Right atrium auricular region (tissue), 2 donors: ENCODE measurements around the gene MT1F. TPM values are rescaled to one million over a fixed set of nuclear protein-coding genes. Genes with fewer than 3 reads are reported as not detected.
A peak's percentile ranks its signal among the peaks of the same experiment; 100 is the strongest.

Experiments
- DNase-seq: peaks from one replicate; pipeline ENCODE4 v3.0.0-alpha.2; 2019; ENCODE audit warnings: low spot score
- H3K27ac ChIP-seq, 2 donors: fragments of 200-600 bp; sonication (generic); 1 replicate in 1 of 2; 2 replicates in 1 of 2; pipeline ENCODE4 v1.5.1; 2016 to 2019
- H3K27me3 ChIP-seq, 2 donors: fragments of 200-600 bp; sonication (generic); one replicate each; pipeline versions ENCODE4 v1.5.1 to v1.6.0; 2017 to 2019
- H3K36me3 ChIP-seq: fragments of 200-600 bp; sonication (generic); one replicate; pipeline ENCODE4 v1.5.1; 2016
- H3K4me1 ChIP-seq, 2 donors: fragments of 200-600 bp; sonication (generic); one replicate each; pipeline versions ENCODE4 v1.5.1 to v1.6.0; 2017 to 2019
- H3K4me3 ChIP-seq, 2 donors: fragments of 200-600 bp; sonication (generic); 1 replicate in 1 of 2; 2 replicates in 1 of 2; pipeline ENCODE4 v1.5.1; 2017 to 2019; ENCODE audit warnings: mild to moderate bottlenecking in 1 of 2, moderate library complexity in 1 of 2
- H3K9me3 ChIP-seq, 2 donors: fragments of 200-600 bp; sonication (generic); one replicate each; pipeline ENCODE4 v1.5.1; 2019
- CTCF ChIP-seq, 2 donors: fragments of 200-600 bp; sonication (generic); IDR thresholded peaks; one replicate each; pipeline ENCODE4 v1.5.1; 2019; ENCODE audit warnings: antibody characterized with exemption in 2 of 2
- total RNA-seq, 2 donors: library from RNA; depleted of rRNA; stranded (reverse); fragments of >200 nt; gene quantifications; one replicate each; pipeline ENCODE4 v1.1.0, GENCODE V29; 2016

Gene MT1F
- total RNA-seq, 2 donors from 2014 or later: 3.2 to 6.1 TPM

DNA sequence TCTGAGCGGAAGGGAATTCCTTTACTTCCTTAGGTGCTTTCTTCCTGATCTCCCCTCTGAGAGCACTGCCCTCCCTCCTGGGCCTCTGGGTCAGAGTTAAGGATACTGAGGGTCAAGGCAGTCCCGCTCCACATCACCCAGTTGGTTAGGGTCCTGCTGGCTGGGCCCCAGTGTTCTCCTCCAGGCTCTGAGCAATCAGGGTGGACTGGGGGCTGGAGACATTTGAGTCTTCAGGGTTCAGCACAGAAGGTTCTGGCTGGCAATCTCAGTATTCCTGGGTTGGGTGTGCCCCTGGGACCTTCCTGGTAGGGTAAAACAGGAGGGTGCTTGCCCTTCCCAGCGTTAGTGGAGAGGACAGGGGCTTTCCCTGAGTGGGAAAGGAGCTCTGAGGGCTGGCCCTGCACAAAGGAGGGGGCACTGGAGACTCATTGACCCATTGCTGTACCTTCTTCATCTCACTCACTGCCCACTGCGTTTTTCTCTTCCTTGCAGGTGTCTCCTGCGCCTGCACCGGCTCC is 24.9 kb upstream of the MT1F start:
- Histone ChIP-seq H3K27me3 (no peaks in the 10 kb centered on the region), H3K9me3 (no peaks in the 10 kb centered on the region), H3K4me3 (peak overlapping the region; percentile 39 to 58), H3K4me1 (peaks cover 0 to 32% of the 10 kb centered on the region in 2 donors), H3K36me3 (no peaks in the 10 kb centered on the region), H3K27ac (peak overlapping the region; percentile 79 to 81)
- TF ChIP-seq CTCF (IDR thresholded peaks at IDR 0.05): no peak
- DNase-seq: no peak

DNA sequence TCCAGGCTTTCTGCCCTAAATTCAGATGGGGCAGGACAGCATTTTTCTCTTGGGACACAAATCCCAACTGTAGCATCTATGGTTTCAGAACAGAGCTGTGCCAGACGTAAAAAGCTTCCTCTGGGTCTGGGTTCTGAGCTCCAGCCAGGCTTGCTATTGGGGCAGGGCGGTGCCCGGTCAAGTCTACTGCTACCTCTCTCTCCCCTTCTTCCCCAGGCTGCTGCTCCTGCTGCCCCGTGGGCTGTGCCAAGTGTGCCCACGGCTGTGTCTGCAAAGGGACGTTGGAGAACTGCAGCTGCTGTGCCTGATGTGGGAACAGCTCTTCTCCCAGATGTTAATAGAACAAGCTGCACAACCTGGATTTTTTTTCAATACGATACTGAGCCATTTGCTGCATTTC is 24.2 kb upstream of the MT1F start:
- DNase-seq: no peak
- Histone ChIP-seq H3K4me3 (peak overlapping the region in 1 of 2 donors; percentile 58), H3K9me3 (no peaks in the 10 kb centered on the region), H3K27me3 (no peaks in the 10 kb centered on the region), H3K36me3 (no peaks in the 10 kb centered on the region), H3K4me1 (peaks cover 0 to 39% of the 10 kb centered on the region in 2 donors), H3K27ac (no peak overlapping the region)
- TF ChIP-seq CTCF (IDR thresholded peaks at IDR 0.05): no peak

GRCh38 chr16:56634715-56635440 is 22.9 kb upstream of the MT1F start:
- peak overlapping the region in 1 of 2 donors; percentile 23 for H3K4me3 ChIP-seq
- no peaks in the 10 kb centered on the region for H3K27me3 ChIP-seq
- H3K27ac ChIP-seq: no peak overlapping the region
- no peak for DNase-seq
- TF ChIP-seq CTCF (IDR thresholded peaks at IDR 0.05): no peak
- H3K9me3 ChIP-seq: no peaks in the 10 kb centered on the region
- H3K4me1 ChIP-seq: peaks cover 0 to 36% of the 10 kb centered on the region in 2 donors
- H3K36me3 ChIP-seq: no peaks in the 10 kb centered on the region

GRCh38 chr16:56635441-56635967 is 22.3 kb upstream of the MT1F start:
- peaks cover 0 to 36% of the 10 kb centered on the region in 2 donors for H3K4me1 ChIP-seq
- no peak for TF ChIP-seq CTCF (IDR thresholded peaks at IDR 0.05)
- no peak for DNase-seq

DNA sequence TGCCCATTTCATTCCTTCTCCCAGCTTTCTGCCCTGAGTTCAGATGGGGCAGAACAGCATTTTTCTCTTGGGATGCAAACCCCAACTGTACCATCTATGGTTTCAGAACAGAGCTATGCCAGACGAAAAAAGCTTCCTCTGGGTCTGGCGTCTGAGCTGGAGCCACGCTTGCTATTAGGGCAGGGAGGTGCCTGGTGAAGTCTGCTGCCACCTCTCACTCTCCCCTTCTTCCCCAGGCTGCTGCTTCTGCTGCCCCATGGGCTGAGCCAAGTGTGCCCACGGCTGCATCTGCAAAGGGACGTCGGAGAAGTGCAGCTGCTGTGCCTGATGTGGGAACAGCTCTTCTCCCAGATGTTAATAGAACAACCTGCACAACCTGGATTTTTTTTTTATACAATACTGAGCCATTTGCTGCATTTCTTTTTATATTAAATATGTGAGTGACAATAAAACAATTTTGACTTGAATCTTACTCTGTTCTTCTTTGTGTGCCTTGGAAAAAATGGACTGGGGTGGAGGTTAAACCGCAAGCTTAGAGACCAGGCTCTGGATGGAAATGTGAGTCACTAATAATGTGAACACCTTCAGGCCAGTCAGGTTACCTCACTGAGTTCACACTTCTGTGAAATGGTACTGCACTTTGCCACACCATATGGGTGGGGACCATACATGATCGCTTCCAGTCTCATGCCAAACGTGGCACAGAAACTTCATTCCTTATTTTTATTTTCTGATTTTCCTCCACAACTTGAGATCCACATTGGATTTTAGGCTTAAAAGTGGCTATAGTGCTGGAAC is 20.9 kb upstream of the MT1F start:
- H3K9me3 ChIP-seq: no peaks in the 10 kb centered on the region
- no peak overlapping the region for H3K4me3 ChIP-seq
- H3K36me3 ChIP-seq: no peaks in the 10 kb centered on the region
- peaks cover 0 to 32% of the 10 kb centered on the region in 2 donors for H3K4me1 ChIP-seq
- TF ChIP-seq CTCF (IDR thresholded peaks at IDR 0.05): no peak
- no peaks in the 10 kb centered on the region for H3K27me3 ChIP-seq
- no peak overlapping the region for H3K27ac ChIP-seq
- no peak for DNase-seq

More at GRCh38 chr16:56635441-56635967, 22.3 kb upstream of the MT1F start:
- Histone ChIP-seq H3K27ac (no peak overlapping the region), H3K4me3 (peak overlapping the region in 1 of 2 donors; percentile 23), H3K36me3 (no peaks in the 10 kb centered on the region), H3K27me3 (no peaks in the 10 kb centered on the region), H3K9me3 (no peaks in the 10 kb centered on the region)
